ENCODE data around the gene TMIGD3.

Gene TMIGD3

DNA sequence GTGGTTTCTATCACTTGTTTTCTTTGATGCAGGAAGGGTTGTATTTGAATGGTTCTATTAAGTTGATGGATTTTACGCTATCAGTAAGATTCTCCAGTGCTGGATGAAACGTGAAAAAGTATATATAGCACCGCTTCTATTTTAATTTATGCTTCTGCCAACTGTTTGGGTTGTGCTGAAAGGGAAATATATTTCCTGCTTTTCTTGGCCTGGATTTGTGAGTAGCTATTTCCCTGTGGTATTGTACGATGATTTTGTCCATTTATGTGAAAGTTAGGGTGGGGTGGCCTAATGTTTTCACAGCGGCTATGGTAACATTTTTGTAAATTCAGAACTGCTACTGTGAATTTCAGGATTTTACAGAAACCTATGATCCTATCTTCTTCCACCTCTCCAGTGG is 29.3 kb downstream of the TMIGD3 start:
- DNase-seq = no peak

GRCh38 chr1:111471538-111471937 is 31.9 kb downstream of the TMIGD3 start:
- DNase-seq = no peak

DNA sequence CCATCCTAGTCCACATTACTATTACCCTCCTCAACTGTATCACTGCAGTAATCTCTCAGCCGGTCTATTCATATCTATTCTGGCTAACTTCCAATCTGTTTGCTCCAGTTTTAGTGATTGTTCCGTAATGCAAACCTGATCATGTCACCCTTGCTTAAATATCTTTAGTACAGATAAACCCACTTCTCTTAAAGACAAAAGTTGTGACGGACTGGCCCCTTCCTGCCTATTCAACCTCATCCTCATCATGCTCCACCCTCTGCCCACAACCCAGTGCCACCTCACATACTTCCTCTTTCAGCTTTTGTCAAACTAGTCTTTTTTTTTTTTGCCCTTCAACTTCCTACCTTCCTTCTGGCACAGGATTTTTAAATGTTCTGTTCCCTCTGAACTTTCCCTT is 32.4 kb downstream of the TMIGD3 start:
- DNase-seq = no peak

GRCh38 chr1:111470596-111470995 is 32.8 kb downstream of the TMIGD3 start:
- no peak for DNase-seq

DNA sequence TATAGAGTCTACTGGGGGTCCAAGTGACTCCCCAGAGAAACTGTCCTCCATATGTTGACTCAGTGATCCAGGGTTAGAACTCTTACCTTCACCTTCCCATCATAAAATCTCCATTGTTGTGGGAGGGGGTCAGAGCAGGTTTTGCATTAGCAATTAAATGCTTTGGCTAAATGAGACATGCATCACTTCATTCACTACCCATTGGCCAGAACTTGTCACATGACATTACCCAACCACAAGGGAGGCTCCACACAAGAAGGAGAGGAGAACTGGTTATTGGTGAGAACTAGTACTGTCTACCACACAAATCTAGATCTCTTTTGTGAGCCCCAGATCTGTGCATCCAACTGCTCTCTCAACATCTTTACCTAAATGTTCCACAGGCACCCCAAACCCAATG is 33.9 kb downstream of the TMIGD3 start:
- no peak for DNase-seq

GRCh38 chr1:111468717-111469100 is 34.7 kb downstream of the TMIGD3 start:
- DNase-seq = no peak

DNA sequence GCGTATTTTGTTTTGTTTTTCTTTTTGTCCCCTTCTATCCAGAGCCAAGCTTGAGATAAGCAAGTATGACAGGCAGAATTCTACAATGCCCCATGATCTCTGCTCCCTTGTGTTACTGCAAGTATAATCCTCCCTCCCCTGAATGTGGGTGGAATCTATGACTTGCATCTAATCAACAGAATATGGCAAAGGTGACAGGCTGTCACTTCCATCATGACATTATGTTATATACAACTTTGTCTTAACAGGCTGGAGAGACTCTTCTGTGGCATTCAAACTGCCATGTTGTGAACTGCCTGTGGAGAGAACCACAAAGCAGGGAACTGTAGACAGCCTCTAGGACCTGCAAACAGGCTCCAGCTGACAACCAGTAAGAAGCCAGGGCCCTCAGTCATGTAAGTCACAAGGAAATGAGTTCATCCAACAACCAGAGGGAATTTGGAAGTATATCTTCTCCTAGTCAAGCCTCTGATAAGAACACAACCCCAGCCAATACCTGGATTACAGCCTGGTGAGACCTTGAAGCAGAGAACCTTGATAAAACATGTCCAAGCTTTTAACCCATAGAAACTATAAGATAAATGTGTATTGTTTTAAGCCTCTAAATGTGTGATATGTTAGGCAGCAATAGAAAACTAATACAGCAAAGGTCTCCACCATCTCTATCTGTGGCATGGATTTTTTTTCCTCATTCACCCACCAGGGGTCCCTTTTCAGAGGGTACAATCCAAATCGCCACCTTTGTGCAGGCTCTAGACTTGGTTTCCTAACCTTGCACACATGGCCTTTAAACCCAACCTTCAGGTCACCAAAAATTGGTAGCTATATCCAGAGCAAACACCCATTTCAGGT is 35.3 kb downstream of the TMIGD3 start:
- DNase-seq = no peak

DNA sequence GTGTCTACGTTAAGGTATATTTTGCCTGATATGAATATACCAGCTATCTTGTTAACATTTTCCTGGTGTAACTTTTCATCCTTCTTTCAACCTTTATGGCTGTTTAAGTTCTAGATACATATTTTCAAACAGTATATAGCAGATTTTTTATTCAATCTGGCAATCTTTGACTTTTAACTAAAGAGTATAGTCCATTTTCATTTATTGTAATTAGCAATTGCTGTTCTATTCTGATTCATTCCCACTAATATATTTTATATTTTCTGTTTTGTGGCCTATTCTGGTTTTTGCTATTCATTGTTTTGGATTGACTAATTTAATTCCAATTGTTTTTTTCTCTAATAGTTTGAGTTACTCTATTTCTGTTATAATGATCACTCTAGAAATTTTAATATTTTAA is 37.0 kb downstream of the TMIGD3 start:
- DNase-seq = no peak

DNA sequence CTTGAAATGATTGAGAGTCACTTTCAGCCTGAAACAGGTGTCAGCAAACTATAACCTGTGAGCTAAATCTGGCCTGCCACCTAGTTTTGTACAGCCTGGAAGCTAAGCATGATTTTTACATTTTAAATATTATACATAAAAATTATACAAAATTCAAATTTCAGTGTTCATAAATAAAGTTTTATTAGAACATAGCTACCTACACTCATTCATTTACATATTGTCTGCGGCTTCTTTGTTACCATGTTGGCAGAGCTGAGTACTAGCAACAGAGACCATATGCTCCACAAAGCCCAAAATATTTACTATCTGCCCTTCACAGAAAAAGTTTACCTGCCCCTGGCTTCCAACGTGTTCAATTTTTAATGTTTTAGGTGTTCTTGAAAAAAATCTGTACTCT is 37.7 kb downstream of the TMIGD3 start:
- no peak for DNase-seq

DNA sequence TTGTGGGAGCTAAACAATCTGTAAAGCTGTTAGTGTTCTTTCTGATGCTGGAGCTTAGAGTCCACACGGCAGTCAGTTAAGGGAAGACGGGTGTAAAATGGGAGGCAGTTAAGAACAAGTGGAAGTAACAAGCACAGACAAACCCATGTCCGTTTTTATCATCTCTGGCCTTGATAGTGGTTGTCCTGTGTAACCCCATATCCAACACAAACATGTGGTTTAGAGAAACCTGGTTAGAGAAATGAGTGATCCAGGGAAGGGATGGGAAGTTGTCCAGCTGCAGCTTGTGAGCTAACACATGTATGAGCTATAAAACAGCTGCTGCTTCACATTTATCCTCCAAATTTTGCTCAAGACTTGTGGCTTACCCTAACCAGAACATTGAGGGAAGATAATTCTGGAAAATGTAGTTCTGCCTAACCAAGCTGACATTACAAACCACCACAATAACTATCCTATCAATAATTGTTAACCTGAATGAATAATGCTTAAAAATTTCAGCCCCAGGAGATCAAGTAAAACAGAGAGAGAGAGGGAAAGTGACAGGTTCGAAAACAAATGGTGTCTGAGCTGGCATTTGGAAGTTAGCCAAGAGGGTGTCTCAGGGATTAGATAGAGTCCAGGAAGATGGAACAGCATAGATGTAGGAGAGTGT is 40.3 kb downstream of the TMIGD3 start:
- peak; percentile 45 for DNase-seq

DNA sequence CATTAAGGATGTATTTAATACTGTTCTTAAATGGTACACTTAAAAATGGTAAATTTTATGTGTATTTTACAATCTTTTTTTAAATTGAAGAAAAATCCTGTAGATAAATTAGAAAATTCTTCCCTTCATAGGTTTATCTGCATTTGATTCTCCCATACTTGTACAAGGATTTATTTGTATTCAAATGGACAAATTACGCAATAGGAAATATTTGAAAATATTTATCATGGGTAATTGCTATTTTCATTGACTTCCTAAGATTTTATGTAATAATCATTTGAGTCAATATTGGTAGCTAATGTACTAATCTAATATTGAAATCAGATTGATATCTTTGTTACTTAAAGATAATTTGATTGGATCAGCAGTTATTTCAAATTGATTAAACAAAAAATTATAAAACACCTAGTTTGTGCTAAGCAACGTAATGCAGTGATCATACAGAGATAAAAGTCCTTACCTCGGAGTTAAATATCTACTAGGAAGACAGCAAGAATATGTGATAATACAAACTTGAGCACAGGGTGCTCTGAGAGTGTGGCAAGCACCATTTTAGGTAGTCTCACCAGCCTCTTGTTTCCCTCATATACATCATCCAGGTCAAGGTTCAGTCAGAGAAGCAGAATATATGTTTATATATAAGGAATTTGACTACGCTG is 40.9 kb downstream of the TMIGD3 start:
- no peak for DNase-seq

GRCh38 chr1:111461765-111462164 is 41.7 kb downstream of the TMIGD3 start:
- no peak for DNase-seq

DNA sequence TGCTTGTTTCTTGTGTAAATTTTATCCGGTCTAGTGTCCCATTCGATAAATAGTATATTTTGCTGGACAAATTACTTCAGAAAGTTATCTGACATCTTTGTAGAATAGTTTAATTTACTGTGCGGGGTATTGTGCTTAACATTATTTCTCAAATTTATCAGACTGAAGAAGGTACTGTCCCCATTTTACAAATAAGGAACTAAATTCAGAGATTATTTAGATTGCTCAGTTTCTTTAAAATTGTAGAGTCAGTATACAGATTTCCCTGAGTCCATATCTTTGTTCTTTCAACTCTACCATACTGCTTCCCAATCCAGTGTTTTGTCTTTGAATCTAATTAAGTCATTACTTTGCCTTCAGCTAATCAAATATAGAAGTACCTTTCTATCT is 47.8 kb downstream of the TMIGD3 start:
- no peak for DNase-seq

- no peak for DNase-seq
Measured at GRCh38 chr1:111454859-111455641, 48.4 kb downstream of the TMIGD3 start.

- no peak for DNase-seq
Measured at GRCh38 chr1:111453706-111454105, 49.7 kb downstream of the TMIGD3 start.

DNA sequence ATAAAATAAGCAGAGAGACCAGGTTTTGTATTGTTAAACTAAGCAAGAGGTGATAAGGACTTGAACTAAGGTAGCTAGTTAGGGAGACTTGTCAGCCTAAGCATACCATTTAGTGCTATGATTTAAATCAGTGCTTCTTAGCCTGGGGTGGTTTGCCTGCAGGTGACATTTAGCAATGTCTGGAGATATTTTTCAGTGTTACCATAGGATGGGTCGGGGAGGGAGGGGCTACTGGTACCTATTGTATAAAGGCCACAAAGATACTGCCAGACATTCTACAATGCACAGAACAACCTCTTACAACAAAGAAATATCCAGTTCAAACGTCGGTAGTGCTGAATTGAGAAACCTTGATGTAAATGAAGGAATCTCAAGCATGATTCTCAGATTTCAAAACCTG is 50.9 kb downstream of the TMIGD3 start:
- no peak for DNase-seq

GRCh38 chr1:111450185-111450584 is 53.2 kb downstream of the TMIGD3 start:
- DNase-seq = no peak

- DNase-seq = no peak
Measured at GRCh38 chr1:111449703-111450017, 53.8 kb downstream of the TMIGD3 start.

GRCh38 chr1:111448918-111449702 is 54.3 kb downstream of the TMIGD3 start, which contains the start of the genes ATP5PB and WDR77:
Gene ATP5PB (plus strand): TSS chr1:111449464. CDS start chr1:111449542, 78 bp downstream.
Gene WDR77 (minus strand): TSS chr1:111449256. CDS start chr1:111449169, 87 bp downstream.
- DNase-seq = peak; percentile 99

- DNase-seq = peak; percentile 13
Measured at GRCh38 chr1:111448482-111448917, 54.9 kb downstream of the TMIGD3 start.

DNA sequence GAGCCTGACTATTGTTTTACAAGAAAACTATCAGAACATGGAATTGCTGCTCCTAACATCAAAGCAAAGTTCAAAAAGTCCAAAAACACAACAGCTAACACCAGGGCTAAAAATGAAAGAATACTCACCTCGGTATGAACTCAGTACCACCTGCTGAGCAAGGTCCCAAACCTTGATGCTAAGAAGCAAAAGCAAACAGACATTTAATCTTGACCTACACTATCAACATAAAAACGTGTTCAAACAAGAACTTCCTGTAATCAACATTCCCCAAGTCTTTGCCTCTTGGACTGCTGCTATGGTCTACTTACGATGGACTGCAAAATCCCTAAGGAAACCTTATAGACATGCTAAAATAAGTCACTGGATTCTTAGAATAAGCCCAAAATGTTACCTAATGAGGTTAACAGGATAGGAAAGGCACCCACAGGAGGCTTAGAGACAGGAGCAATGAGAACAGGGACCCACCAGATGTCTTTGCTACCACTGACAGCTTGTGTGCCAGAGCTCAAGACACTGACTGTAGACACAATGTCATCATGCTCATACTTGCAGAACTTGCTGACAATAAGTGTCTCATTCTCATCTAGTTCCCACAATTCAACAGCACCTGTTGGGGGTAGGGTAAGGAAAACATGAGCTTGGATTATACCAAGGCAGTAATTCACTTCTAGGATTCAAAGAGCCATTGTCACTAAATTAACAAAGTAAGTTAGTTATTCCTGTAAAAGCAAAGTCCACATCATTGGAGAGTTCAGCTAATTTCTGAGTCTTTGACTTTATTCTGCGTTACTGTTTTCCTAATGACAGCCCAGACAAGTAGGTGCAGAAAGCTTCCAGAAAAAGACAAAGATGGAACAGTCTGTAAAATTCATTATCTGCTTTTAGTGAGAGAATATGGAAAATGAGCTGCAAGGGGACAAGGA is 56.2 kb downstream of the TMIGD3 start:
- no peak for DNase-seq

Data from fibroblast of skin of right quadriceps (primary cell).